HG03378 (cell line): Measurements from ENCODE around the gene STX7.
A peak's percentile ranks its signal among the peaks of the same experiment; 100 is the strongest.
"Not testable (repeated sequence)": the region's sequence is repeated elsewhere in the genome, so short reads cannot be mapped to it uniquely, and the experiment has no call there.

ENCODE experiments used
- ATAC-seq: cut with Tn5 transposase; IDR thresholded peaks from one replicate; pipeline ENCODE4 v1.9.1; 2021; ENCODE audit warnings: mild to moderate bottlenecking, moderate library complexity; ENCODE audit not compliant: unreplicated experiment

The STX7 gene

GRCh38 chr6:132512638-132513632 is at the start of gene STX7:
STX7 (minus strand) TSS chr6:132513116; CDS start chr6:132503530, 9,586 bp downstream.
- ATAC-seq = peak; percentile 88

- ATAC-seq = not testable (repeated sequence)
Observed at GRCh38 chr6:132560087-132560486, 47.2 kb upstream of the STX7 start.

- no peak for ATAC-seq
Observed at GRCh38 chr6:132552372-132552771, 39.5 kb upstream of the STX7 start, which contains the start of gene TAAR8. TAAR8 (plus strand) TSS chr6:132552672; CDS start chr6:132552693, 21 bp downstream.

- ATAC-seq = no peak
Observed at GRCh38 chr6:132551214-132551613, 38.3 kb upstream of the STX7 start.

GRCh38 chr6:132548746-132549463 is 36.0 kb upstream of the STX7 start:
- no peak for ATAC-seq

GRCh38 chr6:132544826-132545225 is 31.9 kb upstream of the STX7 start:
- no peak for ATAC-seq

GRCh38 chr6:132537977-132538376 is 25.1 kb upstream of the STX7 start, which contains the start of gene TAAR9:
TAAR9 (plus strand) TSS chr6:132538277; CDS start chr6:132538290, 13 bp downstream.
- ATAC-seq = no peak

GRCh38 chr6:132537145-132537544 is 24.2 kb upstream of the STX7 start:
- ATAC-seq = no peak

GRCh38 chr6:132534546-132534945 is 21.6 kb upstream of the STX7 start:
- ATAC-seq = not testable (repeated sequence)

- peak; percentile 89 for ATAC-seq
Observed at GRCh38 chr6:132530293-132530974, 17.5 kb upstream of the STX7 start.

GRCh38 chr6:132527791-132528190 is 14.9 kb upstream of the STX7 start:
- ATAC-seq = no peak

GRCh38 chr6:132526461-132526860 is 13.5 kb upstream of the STX7 start:
- no peak for ATAC-seq

- ATAC-seq = no peak
Observed at GRCh38 chr6:132525866-132526265, 12.9 kb upstream of the STX7 start.

GRCh38 chr6:132524646-132525045 is 11.7 kb upstream of the STX7 start:
- ATAC-seq = no peak

GRCh38 chr6:132520953-132521352 is 8.0 kb upstream of the STX7 start:
- ATAC-seq = no peak

- ATAC-seq = no peak
Observed at GRCh38 chr6:132515386-132515785, 2.5 kb upstream of the STX7 start.

- ATAC-seq = no peak
Observed at GRCh38 chr6:132513831-132514545, 1.1 kb upstream of the STX7 start.

- ATAC-seq = no peak
Observed at GRCh38 chr6:132512342-132512637, 626 bp downstream of the STX7 start.

- ATAC-seq = peak; percentile 16
Observed at GRCh38 chr6:132511831-132512220, 1.1 kb downstream of the STX7 start.

GRCh38 chr6:132511210-132511830 is 1.6 kb downstream of the STX7 start:
- peak; percentile 16 for ATAC-seq
